GM10266 (cell line): ENCODE results near the gene ERP44.
A peak's percentile ranks its signal among the peaks of the same experiment; 100 is the strongest.
"Not testable (repeated sequence)": the region's sequence is repeated elsewhere in the genome, so short reads cannot be mapped to it uniquely, and the experiment has no call there.

Source experiments
- DNase-seq: peaks from one replicate; pipeline ENCODE4 v3.0.0; 2012; ENCODE audit errors: extremely low spot score
- CTCF ChIP-seq: IDR thresholded peaks from 2 replicates; pipeline ENCODE4 v1.5.1; 2012; ENCODE audit warnings: mild to moderate bottlenecking, low read depth; ENCODE audit not compliant: control insufficient read depth, insufficient read depth; ENCODE audit errors: missing control alignments

The ERP44 gene

GRCh38 chr9:100074989-100075388, 23.8 kb downstream of the ERP44 start:
- no peak for DNase-seq
- TF ChIP-seq CTCF, result no peak

- DNase-seq, result no peak
- TF ChIP-seq CTCF, result no peak
Measured at GRCh38 chr9:100074093-100074492, 24.7 kb downstream of the ERP44 start.

GRCh38 chr9:100072805-100073204, 26.0 kb downstream of the ERP44 start:
- no peak for DNase-seq
- TF ChIP-seq CTCF, result no peak

GRCh38 chr9:100071271-100071670, 27.5 kb downstream of the ERP44 start:
- DNase-seq, result no peak
- TF ChIP-seq CTCF, result no peak

GRCh38 chr9:100070104-100071041, 28.4 kb downstream of the ERP44 start:
- DNase-seq, result no peak
- no peak for TF ChIP-seq CTCF

- not testable (repeated sequence) for DNase-seq
Measured at GRCh38 chr9:100069068-100069467, 29.7 kb downstream of the ERP44 start.

- not testable (repeated sequence) for DNase-seq
Measured at GRCh38 chr9:100067990-100068389, 30.8 kb downstream of the ERP44 start.

- peak; percentile 52 for DNase-seq
- TF ChIP-seq CTCF, result no peak
Measured at GRCh38 chr9:100066539-100066938, 32.3 kb downstream of the ERP44 start.
